Midbrain (tissue), 1 donor: ENCODE results near the gene PIP5KL1.

ENCODE experiments used
- DNase-seq: peaks from one replicate; lab custom pipeline; 2025; lab: John Stamatoyannopoulos, UW

The PIP5KL1 gene

DNA sequence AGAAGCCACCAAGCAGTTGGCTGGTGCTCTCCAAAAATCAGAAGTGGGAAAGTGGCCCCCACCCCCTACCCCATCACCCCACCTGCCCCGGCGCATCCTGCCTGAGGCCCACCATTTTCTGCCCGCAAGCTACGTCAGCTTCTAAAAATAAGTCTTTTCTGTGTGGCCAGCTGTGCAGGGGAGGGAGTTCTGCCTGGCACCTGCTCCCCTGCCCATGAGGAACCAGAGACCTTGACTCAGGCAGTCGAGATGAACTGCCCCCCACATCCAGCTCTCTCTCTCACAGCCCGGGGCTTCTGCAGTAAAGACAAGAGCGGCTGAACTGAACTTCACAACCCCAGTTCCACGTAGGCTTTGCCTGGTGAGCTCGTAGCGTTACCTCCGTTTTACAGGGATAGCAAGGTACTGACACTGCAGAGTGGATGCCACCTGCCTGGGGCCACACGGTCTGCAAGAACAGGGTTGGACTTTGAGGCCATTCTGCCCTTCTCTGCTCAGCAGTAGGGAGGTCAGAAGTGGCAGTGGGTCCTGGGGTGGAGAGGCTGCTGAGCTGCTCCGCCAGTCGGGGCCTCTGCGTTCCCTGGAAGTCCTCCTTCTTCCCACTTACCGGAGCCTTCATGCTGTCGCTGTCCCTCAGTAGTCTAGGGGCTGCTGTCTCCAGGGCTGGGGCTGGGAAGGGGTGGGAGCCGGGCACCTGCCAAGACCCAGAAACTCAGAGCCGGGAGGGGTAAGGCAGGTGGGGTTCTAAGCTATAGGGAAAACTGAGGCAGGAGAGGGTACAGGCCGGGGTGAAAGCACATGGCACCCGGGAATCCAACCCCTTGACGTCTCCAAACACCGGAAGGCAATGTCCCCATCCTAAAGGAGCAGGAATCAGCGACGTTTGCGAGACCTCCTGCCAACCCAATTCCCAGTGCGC, 14.5 kb downstream of the PIP5KL1 start:
- DNase-seq = no peak

DNA sequence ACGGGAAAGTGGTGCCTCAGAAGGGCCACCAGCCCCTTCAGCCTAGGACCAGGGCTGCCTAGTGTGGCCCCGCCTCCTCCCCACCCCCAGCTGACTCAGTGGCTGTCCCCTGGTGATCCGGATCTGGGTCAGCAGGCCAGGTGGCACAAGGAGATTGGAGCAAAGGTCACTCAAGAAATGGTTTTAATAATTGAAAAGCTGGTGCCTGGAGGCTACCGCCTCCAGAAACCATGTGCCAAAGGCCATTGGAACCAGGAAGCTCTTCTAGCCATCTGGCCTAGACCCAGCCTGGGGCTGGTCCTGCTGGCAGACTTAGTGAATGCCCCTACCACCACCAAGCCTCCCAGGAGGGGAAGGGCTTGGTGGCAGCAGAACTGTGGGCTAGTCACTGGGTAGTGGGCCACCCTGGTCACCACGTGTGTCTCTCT, 15.2 kb downstream of the PIP5KL1 start:
- no peak for DNase-seq

DNA sequence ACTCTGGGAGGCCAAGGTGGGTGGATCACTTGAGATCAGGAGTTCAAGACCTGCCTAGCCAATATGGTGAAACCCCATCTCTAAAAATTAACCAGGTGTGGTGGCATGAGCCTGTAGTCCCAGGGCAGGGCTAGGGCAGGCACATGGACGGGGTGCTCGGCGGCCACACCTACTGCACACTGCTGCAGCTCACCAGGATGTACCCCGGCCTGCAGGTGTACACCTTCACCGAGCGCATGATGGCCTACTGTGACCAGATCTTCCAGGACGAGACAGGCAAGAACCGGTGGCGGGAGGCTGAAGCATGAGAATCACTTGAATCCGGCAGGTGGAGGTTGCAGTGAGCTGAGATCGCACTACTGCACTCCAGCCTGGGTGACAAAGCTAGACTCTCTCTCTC, 16.9 kb downstream of the PIP5KL1 start:
- no peak for DNase-seq

DNA sequence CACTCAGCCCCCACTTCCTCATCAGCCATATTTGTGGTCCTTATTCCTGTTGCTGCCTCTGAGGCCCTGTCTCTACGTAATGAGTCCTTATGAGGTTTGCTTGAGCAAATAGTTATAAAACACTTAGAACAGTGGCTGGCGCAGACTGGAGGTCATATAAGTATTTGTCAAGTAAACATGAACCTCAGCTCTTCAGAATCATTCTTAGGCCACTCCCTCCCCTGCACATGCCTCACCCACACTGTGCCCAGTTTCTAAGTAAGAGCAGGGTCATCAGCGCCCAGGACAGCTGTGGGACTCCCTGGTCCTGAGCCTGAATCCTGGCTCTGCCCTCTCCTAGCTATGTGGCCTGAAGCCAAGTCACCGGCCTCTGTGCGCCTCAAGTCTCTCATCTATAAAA, 17.7 kb downstream of the PIP5KL1 start:
- DNase-seq = no peak

DNA sequence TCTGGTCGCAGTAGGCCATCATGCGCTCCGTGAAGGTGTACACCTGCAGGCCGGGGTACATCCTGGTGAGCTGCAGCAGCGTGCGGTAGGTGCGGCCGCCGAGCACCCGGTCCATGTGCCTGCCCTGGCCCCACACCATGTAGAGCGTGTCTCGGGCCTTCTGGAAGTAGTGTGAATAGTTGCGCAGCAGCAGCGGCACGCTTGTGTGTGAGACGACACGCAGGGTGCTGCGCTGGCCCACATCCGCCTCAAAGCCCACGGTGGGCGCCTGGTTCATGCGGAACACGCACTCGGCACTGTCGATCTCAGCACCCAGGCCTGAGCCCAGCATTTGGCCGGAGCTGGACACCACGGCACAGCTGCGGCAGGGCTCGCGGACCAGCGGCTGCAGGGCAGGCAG, 18.3 kb downstream of the PIP5KL1 start:
- DNase-seq = no peak

DNA sequence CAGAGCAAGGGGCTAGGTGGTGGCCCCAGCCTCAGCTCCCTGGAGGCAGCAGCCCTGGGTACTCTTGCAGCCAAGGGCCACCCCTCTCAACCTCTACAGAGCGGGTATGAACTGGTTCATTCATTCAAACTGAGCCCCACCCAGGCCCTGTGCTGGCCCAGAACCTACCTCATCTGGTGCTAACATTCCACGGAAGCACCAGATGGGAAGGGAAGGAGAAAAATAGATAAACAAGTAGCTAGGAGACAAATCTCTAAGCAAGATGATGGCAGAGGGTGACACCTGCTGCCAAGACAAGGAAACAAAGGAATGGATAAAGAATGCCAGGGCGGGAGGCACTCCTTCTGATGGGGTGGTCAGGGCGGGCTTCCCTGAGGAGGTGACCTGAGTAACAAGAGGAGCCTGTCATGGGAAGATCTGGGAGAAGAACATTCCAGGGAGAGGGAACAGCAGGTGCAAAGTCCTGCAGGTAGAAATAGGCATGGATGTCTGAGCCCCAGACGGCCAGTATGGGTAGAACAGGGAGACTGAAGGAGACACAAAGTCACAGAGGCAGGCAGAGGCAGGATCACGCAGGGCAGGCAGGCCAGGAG, 19.9 kb downstream of the PIP5KL1 start:
- no peak for DNase-seq

DNA sequence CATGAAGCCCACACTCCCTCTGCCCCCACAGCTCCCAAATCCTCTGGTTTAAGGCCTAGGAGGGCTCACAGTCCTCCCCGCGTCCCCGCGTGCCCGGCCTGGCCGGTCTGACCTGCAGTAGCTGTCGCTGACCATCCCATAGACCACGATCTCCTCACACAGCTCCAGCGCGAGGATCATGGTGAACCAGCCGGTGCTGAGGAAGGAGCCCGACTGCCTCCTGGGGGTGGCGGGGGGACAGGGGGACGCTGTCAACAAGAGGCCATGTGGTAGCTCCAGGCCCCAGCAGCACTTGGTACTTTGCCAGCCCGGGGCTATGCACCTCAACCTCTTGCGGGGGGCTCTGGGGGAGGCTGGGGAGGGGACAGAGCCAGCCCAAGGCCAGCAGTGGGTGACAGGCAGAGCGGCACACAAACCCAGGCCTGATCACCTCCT, 20.7 kb downstream of the PIP5KL1 start:
- no peak for DNase-seq

DNA sequence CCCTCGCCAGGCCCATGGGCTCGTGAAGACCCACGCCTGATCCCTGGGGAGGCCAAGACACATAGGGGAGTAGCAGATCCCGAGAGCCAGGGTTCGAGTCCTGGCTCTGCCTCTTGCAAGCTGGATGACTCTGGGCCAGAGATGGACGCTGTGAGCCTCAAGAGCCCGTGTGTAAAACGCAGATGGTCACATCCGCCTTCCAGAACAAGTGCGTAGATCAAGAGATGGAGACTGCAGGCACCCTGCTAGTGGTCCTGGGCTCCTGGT, 22.0 kb downstream of the PIP5KL1 start:
- DNase-seq = no peak

DNA sequence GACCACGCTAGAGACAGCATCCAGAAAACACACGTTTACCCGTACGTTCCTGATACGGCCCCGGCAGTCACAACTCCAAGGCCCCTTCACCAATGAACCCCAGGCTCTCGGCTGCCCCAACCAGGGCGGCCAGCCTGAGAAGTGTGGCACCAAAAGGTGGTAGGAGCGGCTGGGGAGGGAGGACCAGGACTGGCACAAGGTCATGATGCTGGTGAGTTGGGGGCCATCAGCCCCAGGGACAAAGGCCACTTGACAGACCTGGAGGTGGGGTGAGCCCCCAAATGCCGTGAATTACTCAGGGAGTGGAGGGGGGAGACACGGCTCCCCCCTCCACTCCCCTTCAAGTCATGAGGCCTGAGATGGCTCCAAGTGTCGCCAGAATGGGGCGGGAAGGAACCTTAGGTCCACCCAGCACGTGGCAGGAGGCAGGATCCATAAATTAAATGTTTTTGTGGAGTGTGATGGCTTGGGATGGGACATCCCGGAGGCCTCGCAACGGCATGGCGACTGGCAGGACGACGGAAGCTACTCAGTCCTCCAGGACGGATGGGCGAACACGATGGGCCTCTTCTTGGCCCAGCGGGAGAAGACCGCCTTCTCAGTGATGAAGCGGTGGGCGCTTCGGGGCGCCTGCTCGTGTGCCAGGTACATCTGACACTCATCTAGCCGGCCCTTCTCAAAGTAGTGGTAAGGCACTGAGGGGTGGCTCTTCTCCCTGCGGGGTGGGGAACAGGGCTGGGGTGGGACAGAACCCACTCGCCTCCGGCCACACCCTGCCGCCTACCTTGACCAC, 22.5 kb downstream of the PIP5KL1 start:
- no peak for DNase-seq

DNA sequence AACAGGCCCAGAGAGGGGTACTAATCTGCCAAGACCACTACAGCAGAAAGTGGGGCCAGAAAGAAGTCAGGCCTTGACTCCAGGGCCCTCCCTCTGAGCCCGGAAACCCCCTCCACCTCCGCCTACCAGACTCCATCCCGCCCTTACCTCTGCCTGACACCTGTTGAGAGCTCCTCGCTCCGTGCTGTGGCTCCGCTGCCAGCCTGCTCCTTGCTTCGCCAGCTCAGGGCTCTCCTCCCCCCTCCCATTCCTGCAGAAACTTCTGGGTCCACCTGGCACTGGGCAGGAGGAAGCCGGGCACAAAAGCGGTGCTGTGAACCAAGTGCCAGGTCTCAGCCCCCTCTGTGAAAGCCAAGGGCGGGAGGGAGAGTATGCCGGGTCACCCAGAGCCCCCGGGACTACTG, 24.8 kb downstream of the PIP5KL1 start:
- DNase-seq = peak; percentile 68

DNA sequence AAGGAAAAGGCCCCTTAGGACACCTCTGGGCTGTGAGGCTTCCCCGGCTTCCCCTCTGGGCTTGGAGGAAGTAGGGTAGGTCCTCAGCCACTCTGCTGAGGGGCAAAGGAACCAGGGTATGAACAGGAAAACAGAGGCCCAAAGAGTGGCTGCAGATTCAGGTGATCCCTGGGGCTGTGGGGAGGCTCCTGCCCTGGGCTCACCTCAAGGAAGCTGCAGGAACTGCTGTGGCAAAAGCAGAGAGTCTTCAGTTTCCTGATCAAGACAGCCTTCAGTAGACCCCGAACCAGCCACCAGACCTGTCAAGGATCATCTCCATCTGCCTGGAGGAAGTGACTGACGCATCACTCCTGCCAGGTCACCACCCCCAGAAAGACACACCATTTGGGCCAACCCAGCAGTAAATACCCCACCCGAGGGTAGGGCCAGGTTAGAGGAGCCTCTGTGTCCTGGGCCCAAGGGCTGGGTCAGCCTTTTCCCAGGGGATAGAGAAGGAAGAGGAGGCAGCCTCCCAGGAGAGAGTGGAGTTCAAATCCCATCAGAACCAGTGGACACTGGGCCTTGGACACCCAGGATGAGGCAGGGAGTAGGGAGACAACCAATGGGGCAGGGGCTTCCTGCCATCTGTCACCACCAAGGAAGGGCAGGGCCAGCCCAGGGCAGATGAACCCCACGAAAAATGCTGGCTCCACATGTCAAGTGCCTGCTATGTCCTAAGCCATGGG, 25.4 kb downstream of the PIP5KL1 start:
- no peak for DNase-seq

DNA sequence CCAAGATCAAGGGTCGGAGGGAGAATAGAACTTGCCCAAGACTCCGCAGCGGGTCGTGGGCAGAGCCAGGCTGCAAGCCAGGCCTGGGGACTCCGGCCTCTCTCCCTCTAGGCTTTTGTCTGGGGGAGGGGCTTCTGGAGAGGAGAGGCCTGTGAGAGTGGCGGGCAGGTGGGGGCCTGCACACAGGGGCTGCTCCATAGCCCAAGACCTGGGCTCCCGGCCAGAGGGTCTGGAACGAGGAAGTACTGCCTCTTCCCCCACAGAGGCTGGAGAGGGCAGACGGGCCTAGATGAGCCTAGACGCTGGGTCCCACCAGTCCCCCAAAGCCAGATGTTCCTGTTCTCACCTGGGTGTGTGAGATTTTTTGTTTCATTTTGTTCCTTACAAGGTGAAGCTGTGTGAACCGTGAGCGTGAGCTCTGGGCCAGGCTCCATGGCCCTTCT, 26.0 kb downstream of the PIP5KL1 start:
- no peak for DNase-seq

DNA sequence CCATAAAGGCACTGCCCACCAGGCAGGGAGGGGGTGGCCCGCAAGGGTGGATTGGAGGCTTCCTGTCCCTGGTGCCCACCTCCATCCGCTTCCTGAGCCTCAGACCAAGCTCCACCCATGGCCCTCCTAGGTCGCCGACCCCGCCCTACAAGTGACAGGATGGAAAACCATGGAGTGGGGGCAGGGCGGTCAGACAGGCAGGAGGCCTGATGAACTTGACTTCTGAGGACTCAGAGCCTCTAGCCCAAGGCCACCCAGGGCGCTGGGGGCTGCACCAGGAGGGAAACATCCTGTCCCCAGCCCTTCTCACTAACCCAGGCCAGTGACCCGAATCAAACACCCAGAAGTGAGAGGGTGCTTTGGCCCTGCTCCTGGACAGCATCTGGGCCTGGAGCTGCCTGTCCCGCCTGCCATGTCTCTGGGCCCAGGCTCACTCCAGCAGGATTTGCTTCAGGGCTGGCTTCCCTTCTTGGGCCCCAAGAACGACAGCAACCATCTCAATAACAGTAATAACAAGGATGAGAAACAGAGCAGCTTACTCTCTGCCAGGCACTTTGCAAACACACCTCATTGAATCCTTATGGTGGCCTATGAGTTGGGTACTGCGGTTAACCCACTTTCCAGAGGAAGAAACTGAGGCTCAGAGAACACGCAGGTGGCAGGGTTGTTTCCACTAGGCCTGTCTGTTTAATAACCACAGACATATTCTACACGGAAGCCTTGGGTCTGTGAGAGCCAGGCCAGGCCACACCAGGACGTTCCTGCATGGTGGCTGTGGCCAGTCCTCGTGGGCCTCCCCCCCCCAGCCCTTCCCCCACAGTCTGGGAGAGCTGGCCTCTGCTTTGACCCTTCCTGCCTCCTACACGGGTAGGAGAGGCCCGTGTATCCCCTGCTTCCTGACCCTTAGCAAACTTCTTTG, 26.8 kb downstream of the PIP5KL1 start:
- DNase-seq = no peak

DNA sequence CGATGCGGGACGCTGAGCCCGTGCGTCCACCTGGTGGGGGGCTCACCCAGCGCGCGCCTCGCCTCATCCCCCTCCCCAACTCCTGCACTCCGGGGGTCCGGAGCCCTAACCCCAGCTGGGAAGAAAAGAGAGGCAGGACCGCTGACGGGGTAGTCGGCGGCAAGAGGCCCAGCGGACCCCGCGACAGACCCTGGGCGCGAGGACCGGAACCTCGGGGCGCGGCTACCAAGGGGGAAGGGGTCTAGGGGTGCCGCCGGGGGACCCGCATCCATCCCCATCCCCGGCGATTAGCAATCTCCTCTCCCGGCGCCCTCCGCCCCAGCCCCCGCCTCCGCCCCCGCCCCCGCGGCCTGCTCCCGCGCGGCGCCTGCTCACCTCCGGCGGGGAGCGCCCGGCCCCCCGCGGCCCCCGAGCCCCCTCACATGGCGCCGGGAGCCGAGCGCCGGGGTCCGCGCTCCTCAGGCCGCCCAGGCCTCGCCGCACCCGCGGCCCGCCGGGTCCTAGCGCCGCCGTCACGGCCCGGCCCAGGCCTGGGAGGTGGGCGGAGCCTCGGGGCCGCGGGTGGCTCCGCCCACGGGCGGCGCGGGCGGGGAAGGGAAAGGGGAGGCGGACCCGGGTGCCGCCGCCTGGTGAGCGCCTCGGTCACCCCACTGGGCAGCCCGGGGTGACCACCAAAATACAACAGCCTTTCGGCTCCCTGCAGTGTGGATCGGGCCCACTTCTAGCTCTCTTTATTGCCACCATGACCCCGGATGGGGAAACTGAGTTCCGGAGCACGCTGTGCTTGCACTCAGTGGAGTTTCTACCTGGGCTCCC, 31.2 kb downstream of the PIP5KL1 start, which contains the start of gene ST6GALNAC6:
TSS of gene ST6GALNAC6 (minus strand) at position 476 of the 816 bp plus-strand sequence. CDS start 1,622 bp downstream, outside the sequence.
- peak; percentile 87 for DNase-seq

DNA sequence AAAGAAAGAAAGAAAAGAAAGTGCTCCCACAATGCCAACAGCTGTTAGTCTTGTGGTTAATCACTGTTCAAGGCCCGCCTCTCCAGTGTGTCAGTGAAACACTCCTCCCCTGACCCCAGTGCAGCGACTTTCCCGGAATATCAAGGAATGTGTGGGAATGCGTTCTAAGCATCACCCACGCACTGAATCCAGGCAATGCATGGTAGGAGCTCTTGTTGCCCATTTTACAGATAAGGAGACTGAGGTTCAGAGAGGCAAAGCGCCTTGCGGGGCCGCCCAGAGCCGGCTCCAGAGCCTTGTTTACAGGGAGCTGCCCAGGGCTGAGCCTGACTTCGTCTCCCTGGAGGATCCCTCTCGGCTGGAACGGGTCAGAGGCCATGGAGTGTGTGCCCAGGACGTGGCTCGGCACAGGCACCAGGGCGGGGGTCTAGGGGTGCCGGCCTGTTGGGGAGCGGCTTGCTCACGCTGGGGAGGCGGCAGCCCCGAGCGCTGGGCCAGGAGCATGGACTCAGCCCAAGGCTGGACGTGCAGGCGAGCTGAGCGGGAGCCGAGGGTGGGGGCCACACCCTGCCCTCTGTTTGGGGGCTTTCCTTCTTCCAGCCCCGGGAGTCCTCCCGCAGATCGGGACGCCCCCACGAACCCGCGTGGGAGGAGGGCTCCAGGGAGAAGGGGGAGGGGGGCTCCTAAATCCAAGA, 32.0 kb downstream of the PIP5KL1 start:
- no peak for DNase-seq

DNA sequence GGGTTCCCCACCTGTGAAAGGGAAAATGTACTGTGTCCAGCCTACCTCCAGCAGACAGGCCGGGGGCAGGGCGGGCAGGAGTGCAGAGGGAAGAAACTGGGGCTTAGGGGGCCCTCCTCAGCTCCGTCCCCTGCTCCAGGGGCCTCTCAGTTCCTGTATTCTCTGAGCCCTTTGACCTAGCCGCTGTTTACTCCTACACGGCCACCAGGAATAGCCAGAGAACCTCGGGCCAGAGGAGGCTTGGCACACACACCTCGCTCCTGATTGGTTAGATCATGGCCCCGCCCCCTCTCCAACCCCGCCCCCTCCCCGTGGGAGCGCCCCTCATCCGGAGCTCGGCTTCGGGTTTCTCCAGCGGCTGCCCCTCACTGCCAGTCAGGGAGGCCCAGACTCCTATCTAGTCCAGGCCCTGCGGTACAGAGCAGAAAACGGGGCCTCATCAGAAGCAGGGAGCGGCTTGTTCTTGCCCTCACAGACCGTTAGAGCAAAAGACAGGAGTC, 33.3 kb downstream of the PIP5KL1 start:
- DNase-seq = peak; percentile 78

DNA sequence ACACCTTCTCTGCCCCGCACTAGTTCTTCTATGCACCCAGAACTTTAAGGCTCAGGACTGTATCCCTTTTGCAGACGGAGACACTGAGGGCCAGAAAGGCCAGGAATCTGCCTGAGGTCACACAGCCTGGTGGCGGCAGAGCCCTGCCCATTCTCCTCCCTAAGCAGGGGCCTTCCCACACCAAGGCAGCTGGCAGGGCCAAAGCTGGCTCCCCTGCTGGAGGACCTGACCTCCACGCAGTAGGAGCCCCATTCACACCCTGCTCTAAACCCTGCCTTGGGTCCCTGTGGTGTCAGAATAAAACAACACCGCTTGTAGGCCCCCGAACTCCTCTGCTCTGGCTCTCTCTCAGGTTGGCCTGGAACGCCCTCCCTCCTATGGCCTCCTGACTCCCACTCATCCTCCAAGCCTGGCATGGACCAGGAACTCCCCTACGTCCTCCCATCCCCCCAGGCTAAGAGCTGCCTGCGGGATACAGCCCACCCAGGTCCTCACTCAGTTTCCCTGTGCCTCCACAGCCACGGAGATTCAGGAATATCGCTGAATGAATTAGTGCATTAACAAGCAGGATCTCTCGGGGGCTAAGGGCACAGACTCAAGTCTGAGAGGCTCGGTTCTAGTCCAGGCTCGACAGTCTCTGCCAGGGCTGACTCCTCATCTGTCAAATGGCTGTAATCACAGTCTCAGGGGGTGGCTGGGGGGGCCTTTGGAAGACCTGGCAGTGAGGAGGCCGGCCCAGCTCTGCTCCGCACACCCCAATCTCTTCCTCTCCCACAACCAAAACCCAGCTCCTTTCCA, 34.0 kb downstream of the PIP5KL1 start:
- DNase-seq = no peak

DNA sequence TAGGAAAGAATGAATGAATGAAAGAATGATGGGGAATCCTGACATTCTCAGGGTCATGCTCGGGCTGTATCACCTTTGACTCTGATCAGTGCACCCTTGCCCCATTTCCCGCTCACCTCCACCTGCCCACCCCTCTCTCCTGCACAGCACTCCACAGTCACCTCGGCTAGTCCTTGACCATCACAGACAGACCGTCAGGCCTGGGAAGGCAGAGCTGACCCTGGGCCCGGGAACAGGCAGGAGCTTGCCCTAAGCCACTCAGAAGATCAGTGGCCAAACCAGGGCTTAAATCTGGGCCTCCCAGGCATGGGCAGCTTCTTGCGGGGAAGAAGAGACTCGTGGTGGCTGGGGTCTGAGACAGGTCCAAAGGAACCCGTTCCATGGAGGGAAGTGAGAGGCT, 34.8 kb downstream of the PIP5KL1 start:
- no peak for DNase-seq
